Activated CD4-positive, alpha-beta memory T cell treated with anti-CD3 and anti-CD28 coated beads for 36 hours (primary cell): ENCODE measurements around the gene GUCY2D. TPM values are rescaled to one million over a fixed set of nuclear protein-coding genes. Genes with fewer than 3 reads are reported as not detected.

Experiments used
- CTCF ChIA-PET: fragments of 350-600 bp; sonication (Branson Sonifier 250); formaldehyde crosslinking; loops from one replicate; lab custom pipeline; 2021; ENCODE audit warnings: antibody characterized with exemption, inconsistent platforms; lab: Charles Lee
- POLR2A ChIA-PET: fragments of 350-600 bp; sonication (Branson Sonifier 250); formaldehyde crosslinking; loops from one replicate; lab custom pipeline; 2021; ENCODE audit warnings: antibody characterized with exemption; lab: Charles Lee
- DNase-seq: peaks from one replicate; pipeline ENCODE4 v3.0.0-alpha.2; 2020
- H3K27ac Mint-ChIP-seq: one replicate; pipeline ENCODE4 v1.8.0; 2021; ENCODE audit warnings: mixed read lengths
- H3K27me3 Mint-ChIP-seq: one replicate; pipeline ENCODE4 v1.8.0; 2021; ENCODE audit warnings: mixed read lengths
- H3K36me3 Mint-ChIP-seq: one replicate; pipeline ENCODE4 v1.8.0; 2021; ENCODE audit warnings: mixed read lengths
- H3K4me1 Mint-ChIP-seq: one replicate; pipeline ENCODE4 v1.8.0; 2021; ENCODE audit warnings: low read depth, mixed read lengths
- H3K4me3 Mint-ChIP-seq: one replicate; pipeline ENCODE4 v1.8.0; 2021; ENCODE audit warnings: mild to moderate bottlenecking, mixed read lengths
- H3K9me3 Mint-ChIP-seq: one replicate; pipeline ENCODE4 v1.8.0; 2021; ENCODE audit warnings: mixed read lengths
- intact Hi-C: fragments of 100-400 bp; cut with micrococcal nuclease; formaldehyde crosslinking; loops from one replicate; pipeline ENCODE4 v1.15.1; 2023
- total RNA-seq, 2 experiments: library from RNA; stranded (reverse); gene quantifications; one replicate each; pipeline ENCODE4 v1.2.3, GENCODE V29; 2021

Gene GUCY2D
- total RNA-seq, 2 experiments from 2014 or later, result not detected

DNA sequence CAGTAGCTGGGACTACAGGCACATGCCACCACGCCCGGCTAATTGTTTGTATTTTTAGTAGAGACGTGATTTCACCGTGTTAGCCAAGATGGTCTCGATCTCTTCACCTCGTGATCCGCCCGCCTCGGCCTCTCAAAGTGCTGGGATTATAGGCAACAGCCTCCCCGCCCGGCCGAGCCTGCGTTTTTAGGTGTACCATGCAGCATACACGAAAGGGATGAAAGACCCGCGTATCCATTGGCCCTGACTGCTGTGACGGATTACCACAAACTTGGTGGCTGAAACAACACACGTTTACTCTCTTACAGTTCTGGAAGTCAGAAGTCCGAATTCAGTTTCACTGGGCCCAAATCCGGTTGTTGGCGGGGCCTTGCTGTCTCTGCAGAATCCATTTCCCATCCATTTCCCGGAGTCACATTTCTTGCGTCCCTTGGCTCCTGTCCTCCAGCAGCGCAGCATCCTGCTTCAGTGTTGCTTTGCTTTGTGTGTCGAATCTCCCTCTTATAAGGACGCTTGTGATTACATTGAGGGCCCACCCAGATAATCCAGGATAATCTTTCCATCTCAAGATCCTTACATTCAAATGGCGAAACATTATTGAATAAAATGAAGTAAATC lies 8.3 kb upstream of the GUCY2D start:
- CTCF ChIA-PET, result interaction anchor here (0.7 to 1.8 kb wide), 2 partner anchors 132 to 948 kb away, joined by 3 to 5 read pairs; no protein-coding TSS in a partner anchor
- no peak for DNase-seq
- no peak overlapping the region for H3K27ac Mint-ChIP-seq
- H3K36me3 Mint-ChIP-seq, result no peaks in the 10 kb centered on the region
- no peak overlapping the region for H3K4me3 Mint-ChIP-seq
- H3K27me3 Mint-ChIP-seq, result peaks cover 2% of the 10 kb centered on the region
- intact Hi-C loops, result no loop called here
- H3K9me3 Mint-ChIP-seq, result no peaks in the 10 kb centered on the region
- POLR2A ChIA-PET, result no interaction called here
- H3K4me1 Mint-ChIP-seq, result peaks cover 18% of the 10 kb centered on the region

- Mint-ChIP-seq H3K9me3 (no peaks in the 10 kb centered on the region), H3K27me3 (peaks cover 6% of the 10 kb centered on the region), H3K4me3 (no peak overlapping the region), H3K4me1 (peaks cover 5% of the 10 kb centered on the region), H3K27ac (no peak overlapping the region), H3K36me3 (no peaks in the 10 kb centered on the region)
- ChIA-PET CTCF (interaction anchor here (1.6 kb wide), 1 partner anchor 61 kb away, joined by 5 read pairs; no protein-coding TSS in a partner anchor), POLR2A (no interaction called here)
- DNase-seq, result no peak
- intact Hi-C loops, result loop anchor here (2.0 kb wide), 1 partner anchor 61 kb away; no protein-coding TSS in a partner anchor
Observed at GRCh38 chr17:7995724-7996123, 6.7 kb upstream of the GUCY2D start.

- POLR2A ChIA-PET, result interaction anchor here (0.6 kb wide), 1 partner anchor 196 kb away, joined by 3 read pairs; no protein-coding TSS in a partner anchor
- no peak overlapping the region for H3K27ac Mint-ChIP-seq
- H3K9me3 Mint-ChIP-seq, result no peaks in the 10 kb centered on the region
- intact Hi-C loops, result loop anchor here (2.0 kb wide), 1 partner anchor 60 kb away; no protein-coding TSS in a partner anchor
- DNase-seq, result peak; percentile 61
- no peaks in the 10 kb centered on the region for H3K36me3 Mint-ChIP-seq
- H3K4me3 Mint-ChIP-seq, result no peak overlapping the region
- CTCF ChIA-PET, result interaction anchor here (0.9 to 1.7 kb wide), 10 partner anchors 8 to 136 kb away, joined by 3 to 6 read pairs (median 3); partner anchors contain the start of genes CNTROB and RNF227
- H3K4me1 Mint-ChIP-seq, result peaks cover 4% of the 10 kb centered on the region
- H3K27me3 Mint-ChIP-seq, result peaks cover 15% of the 10 kb centered on the region
Observed at GRCh38 chr17:7997186-7997585, 5.2 kb upstream of the GUCY2D start.

DNA sequence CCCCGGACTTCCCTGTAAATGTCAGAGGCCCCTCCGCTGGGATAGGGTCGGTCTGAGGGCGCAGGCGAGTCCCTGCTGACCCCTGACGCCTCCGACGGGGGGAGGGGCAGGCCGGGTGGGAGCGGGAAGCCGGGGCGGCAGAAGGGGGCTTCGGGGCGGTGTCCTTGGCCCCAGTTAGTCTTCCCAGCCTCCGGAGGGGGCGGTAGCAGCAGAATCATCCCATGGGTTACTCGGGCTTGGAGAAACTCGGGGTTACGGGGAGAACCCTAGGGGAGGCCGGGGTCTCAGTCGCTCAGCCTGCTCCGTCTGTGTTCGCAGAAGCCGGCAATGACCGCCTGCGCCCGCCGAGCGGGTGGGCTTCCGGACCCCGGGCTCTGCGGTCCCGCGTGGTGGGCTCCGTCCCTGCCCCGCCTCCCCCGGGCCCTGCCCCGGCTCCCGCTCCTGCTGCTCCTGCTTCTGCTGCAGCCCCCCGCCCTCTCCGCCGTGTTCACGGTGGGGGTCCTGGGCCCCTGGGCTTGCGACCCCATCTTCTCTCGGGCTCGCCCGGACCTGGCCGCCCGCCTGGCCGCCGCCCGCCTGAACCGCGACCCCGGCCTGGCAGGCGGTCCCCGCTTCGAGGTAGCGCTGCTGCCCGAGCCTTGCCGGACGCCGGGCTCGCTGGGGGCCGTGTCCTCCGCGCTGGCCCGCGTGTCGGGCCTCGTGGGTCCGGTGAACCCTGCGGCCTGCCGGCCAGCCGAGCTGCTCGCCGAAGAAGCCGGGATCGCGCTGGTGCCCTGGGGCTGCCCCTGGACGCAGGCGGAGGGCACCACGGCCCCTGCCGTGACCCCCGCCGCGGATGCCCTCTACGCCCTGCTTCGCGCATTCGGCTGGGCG lies 542 bp downstream of the GUCY2D start:
- POLR2A ChIA-PET, result interaction anchor here (0.5 to 1.6 kb wide), 2 partner anchors 10 to 77 kb away, joined by 3 to 4 read pairs; no protein-coding TSS in a partner anchor
- Mint-ChIP-seq H3K4me3 (no peak overlapping the region), H3K27ac (no peak overlapping the region), H3K36me3 (no peaks in the 10 kb centered on the region), H3K4me1 (peaks cover 6% of the 10 kb centered on the region), H3K9me3 (no peaks in the 10 kb centered on the region), H3K27me3 (peaks cover 29% of the 10 kb centered on the region)
- CTCF ChIA-PET, result interaction anchor here (1.3 to 2.5 kb wide), 5 partner anchors 12 to 58 kb away, joined by 5 to 27 read pairs (median 8); no protein-coding TSS in a partner anchor
- DNase-seq, result no peak
- intact Hi-C loops, result no loop called here

- H3K4me1 Mint-ChIP-seq, result peaks cover 6% of the 10 kb centered on the region
- peaks cover 29% of the 10 kb centered on the region for H3K27me3 Mint-ChIP-seq
- no peaks in the 10 kb centered on the region for H3K9me3 Mint-ChIP-seq
- H3K27ac Mint-ChIP-seq, result no peak overlapping the region
- H3K4me3 Mint-ChIP-seq, result no peak overlapping the region
- CTCF ChIA-PET, result interaction anchor here (0.9 to 2.5 kb wide), 2 partner anchors 13 to 54 kb away, joined by 3 to 8 read pairs; no protein-coding TSS in a partner anchor
- DNase-seq, result no peak
- intact Hi-C loops, result no loop called here
- H3K36me3 Mint-ChIP-seq, result no peaks in the 10 kb centered on the region
- POLR2A ChIA-PET, result no interaction called here
Observed at GRCh38 chr17:8003594-8004181, 1.3 kb downstream of the GUCY2D start.

- POLR2A ChIA-PET, result no interaction called here
Observed at GRCh38 chr17:8004899-8005298, 2.5 kb downstream of the GUCY2D start.

DNA sequence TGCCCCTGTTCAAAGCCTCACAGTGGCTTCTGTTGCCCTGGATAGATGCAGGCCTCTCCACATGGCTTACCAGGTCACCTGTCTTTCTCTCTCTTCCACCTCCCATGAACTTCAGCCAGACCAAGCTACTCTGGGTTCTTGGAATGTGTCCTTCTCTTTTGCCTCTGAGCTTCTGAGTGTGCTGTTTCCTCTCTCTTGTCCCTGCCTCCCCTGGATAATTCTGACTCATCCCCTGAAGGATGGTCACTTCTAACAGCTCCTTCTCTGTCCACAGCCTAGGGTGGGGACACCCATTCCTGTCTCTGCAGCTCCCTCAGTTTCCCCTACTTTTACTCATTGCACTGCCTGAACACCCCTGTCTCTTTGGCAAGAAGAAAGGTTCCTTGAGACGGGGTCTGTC lies 2.9 kb downstream of the GUCY2D start:
- DNase-seq, result no peak
- CTCF ChIA-PET, result interaction anchor here (1.4 to 2.5 kb wide), 3 partner anchors 15 to 92 kb away, joined by 4 to 8 read pairs (median 7); no protein-coding TSS in a partner anchor
- no peaks in the 10 kb centered on the region for H3K36me3 Mint-ChIP-seq
- H3K4me3 Mint-ChIP-seq, result no peak overlapping the region
- H3K4me1 Mint-ChIP-seq, result peaks cover 6% of the 10 kb centered on the region
- no peaks in the 10 kb centered on the region for H3K9me3 Mint-ChIP-seq
- peaks cover 26% of the 10 kb centered on the region for H3K27me3 Mint-ChIP-seq
- POLR2A ChIA-PET, result no interaction called here
- intact Hi-C loops, result no loop called here
- H3K27ac Mint-ChIP-seq, result no peak overlapping the region

More at GRCh38 chr17:8004899-8005298, 2.5 kb downstream of the GUCY2D start:
- Mint-ChIP-seq H3K4me1 (peaks cover 6% of the 10 kb centered on the region), H3K9me3 (no peaks in the 10 kb centered on the region), H3K36me3 (no peaks in the 10 kb centered on the region), H3K27me3 (peaks cover 28% of the 10 kb centered on the region), H3K27ac (no peak overlapping the region), H3K4me3 (no peak overlapping the region)
- CTCF ChIA-PET, result interaction anchor here (0.8 to 2.5 kb wide), 4 partner anchors 14 to 92 kb away, joined by 4 to 8 read pairs (median 6); no protein-coding TSS in a partner anchor
- no peak for DNase-seq
- intact Hi-C loops, result no loop called here

DNA sequence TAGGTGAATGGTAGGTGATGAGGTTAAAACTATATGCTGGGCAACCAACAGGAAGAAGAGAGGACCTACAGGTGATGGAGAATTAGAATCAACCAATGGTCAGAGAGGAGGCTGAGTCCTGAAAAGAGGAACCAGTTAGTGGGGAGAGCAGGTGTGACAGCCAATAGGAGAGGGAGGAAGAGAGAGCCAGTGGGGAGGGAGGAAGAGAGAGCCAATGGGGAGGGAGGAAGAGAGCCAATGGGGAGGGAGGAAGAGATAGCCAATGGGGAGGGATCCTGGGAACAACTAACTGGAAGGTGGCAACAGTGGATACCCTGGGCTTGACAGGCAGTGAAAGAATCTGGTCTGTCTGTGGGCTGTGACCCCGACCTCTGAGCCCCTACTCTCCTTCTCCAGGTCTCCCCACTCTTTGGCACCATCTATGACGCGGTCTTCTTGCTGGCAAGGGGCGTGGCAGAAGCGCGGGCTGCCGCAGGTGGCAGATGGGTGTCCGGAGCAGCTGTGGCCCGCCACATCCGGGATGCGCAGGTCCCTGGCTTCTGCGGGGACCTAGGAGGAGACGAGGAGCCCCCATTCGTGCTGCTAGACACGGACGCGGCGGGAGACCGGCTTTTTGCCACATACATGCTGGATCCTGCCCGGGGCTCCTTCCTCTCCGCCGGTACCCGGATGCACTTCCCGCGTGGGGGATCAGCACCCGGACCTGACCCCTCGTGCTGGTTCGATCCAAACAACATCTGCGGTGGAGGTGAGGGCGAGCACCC lies 3.7 kb downstream of the GUCY2D start:
- Mint-ChIP-seq H3K36me3 (no peaks in the 10 kb centered on the region), H3K27ac (no peak overlapping the region), H3K27me3 (peaks cover 21% of the 10 kb centered on the region), H3K4me3 (no peak overlapping the region), H3K9me3 (no peaks in the 10 kb centered on the region), H3K4me1 (peaks cover 6% of the 10 kb centered on the region)
- no peak for DNase-seq
- intact Hi-C loops, result no loop called here
- ChIA-PET CTCF (interaction anchor here (1.4 to 2.5 kb wide), 3 partner anchors 16 to 93 kb away, joined by 4 to 8 read pairs (median 7); no protein-coding TSS in a partner anchor), POLR2A (no interaction called here)

GRCh38 chr17:8006836-8007680 lies 4.6 kb downstream of the GUCY2D start:
- intact Hi-C loops, result no loop called here
- Mint-ChIP-seq H3K36me3 (no peaks in the 10 kb centered on the region), H3K27me3 (peaks cover 17% of the 10 kb centered on the region), H3K27ac (no peak overlapping the region), H3K4me3 (no peak overlapping the region), H3K9me3 (no peaks in the 10 kb centered on the region), H3K4me1 (peaks cover 3% of the 10 kb centered on the region)
- ChIA-PET POLR2A (no interaction called here), CTCF (interaction anchor here (0.8 kb wide), 1 partner anchor 34 kb away, joined by 3 read pairs; no protein-coding TSS in a partner anchor)
- no peak for DNase-seq

- Mint-ChIP-seq H3K9me3 (no peaks in the 10 kb centered on the region), H3K4me1 (no peaks in the 10 kb centered on the region), H3K27me3 (peaks cover 14% of the 10 kb centered on the region), H3K36me3 (no peaks in the 10 kb centered on the region), H3K27ac (no peak overlapping the region), H3K4me3 (no peak overlapping the region)
- DNase-seq, result no peak
- intact Hi-C loops, result no loop called here
- ChIA-PET CTCF (interaction anchor here (0.7 to 0.8 kb wide), 2 partner anchors 34 to 50 kb away, joined by 3 read pairs; no protein-coding TSS in a partner anchor), POLR2A (no interaction called here)
Observed at GRCh38 chr17:8007836-8008235, 5.4 kb downstream of the GUCY2D start.
